Mesothelial cell of epicardium (in vitro differentiated cells): ENCODE measurements around the gene KCTD15. TPM values are rescaled to one million over a fixed set of nuclear protein-coding genes. Genes with fewer than 3 reads are reported as not detected.

Experiments
- DNase-seq, 2 experiments: peaks; one replicate each; pipeline ENCODE4 v3.0.0; 2021; ENCODE audit warnings: low spot score in 2 of 2; ENCODE audit not compliant: unreplicated experiment in 2 of 2
- H3K27ac Mint-ChIP-seq: 2 replicates; pipeline ENCODE4 v1.8.0; 2021; ENCODE audit warnings: mixed read lengths
- H3K27me3 Mint-ChIP-seq: 2 replicates; pipeline ENCODE4 v1.8.0; 2021; ENCODE audit warnings: low read depth, mixed read lengths
- H3K36me3 Mint-ChIP-seq: 2 replicates; pipeline ENCODE4 v1.8.0; 2021; ENCODE audit warnings: mixed read lengths
- H3K4me1 Mint-ChIP-seq: 2 replicates; pipeline ENCODE4 v1.8.0; 2021; ENCODE audit warnings: mixed read lengths
- H3K4me3 Mint-ChIP-seq: 2 replicates; pipeline ENCODE4 v1.8.0; 2021; ENCODE audit warnings: mild to moderate bottlenecking, moderate library complexity, mixed read lengths
- H3K9me3 Mint-ChIP-seq: 2 replicates; pipeline ENCODE4 v1.8.0; 2021; ENCODE audit warnings: mixed read lengths
- CTCF ChIP-seq: fragments of 200-600 bp; sonication (generic); IDR thresholded peaks from one replicate; pipeline ENCODE4 v1.5.0; 2021; ENCODE audit warnings: antibody characterized with exemption; ENCODE audit not compliant: unreplicated experiment
- total RNA-seq: library from RNA; stranded (reverse); gene quantifications from 3 replicates; pipeline ENCODE4 v1.2.1, GENCODE V29; 2021

Gene KCTD15
- total RNA-seq, 1 donor from 2014 or later: 48.1 TPM

- Mint-ChIP-seq H3K4me1 (no peaks in the 10 kb centered on the region), H3K9me3 (peaks cover 8% of the 10 kb centered on the region), H3K27me3 (peaks cover 8% of the 10 kb centered on the region), H3K27ac (no peak overlapping the region), H3K4me3 (no peak overlapping the region), H3K36me3 (no peaks in the 10 kb centered on the region)
- no peak for TF ChIP-seq CTCF
- peak in 1 of 2 experiments; percentile 20 for DNase-seq
Observed at GRCh38 chr19:33840382-33840781, 43.7 kb downstream of the KCTD15 start.

- no peaks in the 10 kb centered on the region for H3K4me1 Mint-ChIP-seq
- H3K27ac Mint-ChIP-seq: no peak overlapping the region
- TF ChIP-seq CTCF: no peak
- no peak overlapping the region for H3K4me3 Mint-ChIP-seq
- H3K27me3 Mint-ChIP-seq: peaks cover 8% of the 10 kb centered on the region
- H3K9me3 Mint-ChIP-seq: peaks cover 6% of the 10 kb centered on the region
- DNase-seq: peak in 1 of 2 experiments; percentile 13
- H3K36me3 Mint-ChIP-seq: no peaks in the 10 kb centered on the region
Observed at GRCh38 chr19:33840783-33841182, 44.1 kb downstream of the KCTD15 start.

GRCh38 chr19:33841685-33842084 is 45.0 kb downstream of the KCTD15 start:
- H3K27me3 Mint-ChIP-seq: peaks cover 8% of the 10 kb centered on the region
- no peaks in the 10 kb centered on the region for H3K9me3 Mint-ChIP-seq
- H3K4me3 Mint-ChIP-seq: no peak overlapping the region
- H3K27ac Mint-ChIP-seq: no peak overlapping the region
- DNase-seq: peak in 1 of 2 experiments; percentile 17
- no peaks in the 10 kb centered on the region for H3K4me1 Mint-ChIP-seq
- no peak for TF ChIP-seq CTCF
- H3K36me3 Mint-ChIP-seq: no peaks in the 10 kb centered on the region

- no peaks in the 10 kb centered on the region for H3K36me3 Mint-ChIP-seq
- no peak overlapping the region for H3K27ac Mint-ChIP-seq
- H3K4me3 Mint-ChIP-seq: no peak overlapping the region
- no peaks in the 10 kb centered on the region for H3K9me3 Mint-ChIP-seq
- DNase-seq: peak in 1 of 2 experiments; percentile 16
- peaks cover 8% of the 10 kb centered on the region for H3K27me3 Mint-ChIP-seq
- H3K4me1 Mint-ChIP-seq: no peaks in the 10 kb centered on the region
- no peak for TF ChIP-seq CTCF
Observed at GRCh38 chr19:33844478-33844877, 47.8 kb downstream of the KCTD15 start.

- peaks cover 5% of the 10 kb centered on the region for H3K9me3 Mint-ChIP-seq
- H3K27ac Mint-ChIP-seq: no peak overlapping the region
- DNase-seq: no peak
- no peak overlapping the region for H3K4me3 Mint-ChIP-seq
- H3K27me3 Mint-ChIP-seq: peaks cover 4% of the 10 kb centered on the region
- TF ChIP-seq CTCF: no peak
- no peaks in the 10 kb centered on the region for H3K4me1 Mint-ChIP-seq
- H3K36me3 Mint-ChIP-seq: no peaks in the 10 kb centered on the region
Observed at GRCh38 chr19:33845498-33845897, 48.8 kb downstream of the KCTD15 start.
